ENCODE measurements around the gene PCF11.
A peak's percentile ranks its signal among the peaks of the same experiment; 100 is the strongest.

The PCF11 gene, protein sequence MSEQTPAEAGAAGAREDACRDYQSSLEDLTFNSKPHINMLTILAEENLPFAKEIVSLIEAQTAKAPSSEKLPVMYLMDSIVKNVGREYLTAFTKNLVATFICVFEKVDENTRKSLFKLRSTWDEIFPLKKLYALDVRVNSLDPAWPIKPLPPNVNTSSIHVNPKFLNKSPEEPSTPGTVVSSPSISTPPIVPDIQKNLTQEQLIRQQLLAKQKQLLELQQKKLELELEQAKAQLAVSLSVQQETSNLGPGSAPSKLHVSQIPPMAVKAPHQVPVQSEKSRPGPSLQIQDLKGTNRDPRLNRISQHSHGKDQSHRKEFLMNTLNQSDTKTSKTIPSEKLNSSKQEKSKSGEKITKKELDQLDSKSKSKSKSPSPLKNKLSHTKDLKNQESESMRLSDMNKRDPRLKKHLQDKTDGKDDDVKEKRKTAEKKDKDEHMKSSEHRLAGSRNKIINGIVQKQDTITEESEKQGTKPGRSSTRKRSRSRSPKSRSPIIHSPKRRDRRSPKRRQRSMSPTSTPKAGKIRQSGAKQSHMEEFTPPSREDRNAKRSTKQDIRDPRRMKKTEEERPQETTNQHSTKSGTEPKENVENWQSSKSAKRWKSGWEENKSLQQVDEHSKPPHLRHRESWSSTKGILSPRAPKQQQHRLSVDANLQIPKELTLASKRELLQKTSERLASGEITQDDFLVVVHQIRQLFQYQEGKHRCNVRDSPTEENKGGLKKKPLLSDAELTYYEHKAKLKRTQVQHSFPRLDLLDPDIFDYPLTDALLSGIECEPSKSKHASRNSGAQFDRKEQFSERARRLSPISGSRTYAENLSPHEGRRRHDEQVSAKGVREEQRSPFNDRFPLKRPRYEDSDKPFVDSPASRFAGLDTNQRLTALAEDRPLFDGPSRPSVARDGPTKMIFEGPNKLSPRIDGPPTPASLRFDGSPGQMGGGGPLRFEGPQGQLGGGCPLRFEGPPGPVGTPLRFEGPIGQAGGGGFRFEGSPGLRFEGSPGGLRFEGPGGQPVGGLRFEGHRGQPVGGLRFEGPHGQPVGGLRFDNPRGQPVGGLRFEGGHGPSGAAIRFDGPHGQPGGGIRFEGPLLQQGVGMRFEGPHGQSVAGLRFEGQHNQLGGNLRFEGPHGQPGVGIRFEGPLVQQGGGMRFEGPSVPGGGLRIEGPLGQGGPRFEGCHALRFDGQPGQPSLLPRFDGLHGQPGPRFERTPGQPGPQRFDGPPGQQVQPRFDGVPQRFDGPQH (N-terminal part only)
- total RNA-seq = 190 to 446 (median 258) reads per million in 9 experiments

- Mint-ChIP-seq H3K4me1 (ENCODE audit: low read depth in 2 of 2) (peaks cover 22 to 33% of the 10 kb centered on the region in 2 donors), H3K36me3 (ENCODE audit: insufficient read depth) (peaks cover 64% of the 10 kb centered on the region), H3K4me3 (peak within 1 kb of the TSS; percentile 96 to 100), H3K9me3 (no peaks in the 10 kb centered on the region), H3K27me3 (no peaks in the 10 kb centered on the region), H3K27ac (peak within 1 kb of the TSS; percentile 99 to 100)
- DNase-seq (peak in 1 of 3 experiments; percentile 93), ATAC-seq (replicated peaks) (peak; percentile 14)
Observed at GRCh38 chr11:83156996-83157593, at the start of gene PCF11. Gene PCF11 (plus strand): TSS chr11:83157131. CDS start chr11:83157440, 309 bp downstream.

- no peak for ATAC-seq (replicated peaks)
- no peaks in the 10 kb centered on the region for H3K27me3 Mint-ChIP-seq
Observed at GRCh38 chr11:83112886-83113285, 44.0 kb upstream of the PCF11 start.

DNA sequence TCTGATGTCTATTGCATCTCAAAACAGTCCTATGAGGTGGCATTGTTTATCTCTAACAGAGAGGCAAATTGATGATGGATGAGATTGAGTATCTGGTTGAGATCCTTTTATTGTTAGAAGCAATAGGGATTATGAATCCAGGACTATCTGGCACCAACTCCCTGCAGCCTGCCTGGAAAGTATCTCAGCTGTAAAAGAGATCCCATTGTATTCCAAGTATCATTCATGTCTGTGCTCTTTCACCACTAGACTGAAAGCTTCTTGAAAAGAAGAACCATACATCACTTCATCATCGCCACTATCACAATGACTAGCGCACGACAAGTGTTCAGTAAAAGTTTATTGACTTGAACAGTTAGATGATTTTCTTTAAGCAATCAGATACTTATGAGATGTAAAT, 41.9 kb upstream of the PCF11 start:
- no peaks in the 10 kb centered on the region for H3K27me3 Mint-ChIP-seq
- no peak for ATAC-seq (replicated peaks)
- H3K36me3 Mint-ChIP-seq (ENCODE audit: insufficient read depth) = peaks cover 5% of the 10 kb centered on the region
- H3K27ac Mint-ChIP-seq = peak overlapping the region in 1 of 2 donors; percentile 61
- no peak for DNase-seq
- peaks cover 19 to 29% of the 10 kb centered on the region in 2 donors for H3K4me1 Mint-ChIP-seq (ENCODE audit: low read depth in 2 of 2)
- no peaks in the 10 kb centered on the region for H3K9me3 Mint-ChIP-seq
- H3K4me3 Mint-ChIP-seq = peak overlapping the region; percentile 65 to 90

More at GRCh38 chr11:83112886-83113285, 44.0 kb upstream of the PCF11 start:
- peaks cover 7% of the 10 kb centered on the region for H3K36me3 Mint-ChIP-seq (ENCODE audit: insufficient read depth)
- DNase-seq = no peak
- H3K4me1 Mint-ChIP-seq (ENCODE audit: low read depth in 2 of 2) = peaks cover 19 to 20% of the 10 kb centered on the region in 2 donors
- H3K9me3 Mint-ChIP-seq = no peaks in the 10 kb centered on the region
- H3K27ac Mint-ChIP-seq = no peak overlapping the region
- no peak overlapping the region for H3K4me3 Mint-ChIP-seq

DNA sequence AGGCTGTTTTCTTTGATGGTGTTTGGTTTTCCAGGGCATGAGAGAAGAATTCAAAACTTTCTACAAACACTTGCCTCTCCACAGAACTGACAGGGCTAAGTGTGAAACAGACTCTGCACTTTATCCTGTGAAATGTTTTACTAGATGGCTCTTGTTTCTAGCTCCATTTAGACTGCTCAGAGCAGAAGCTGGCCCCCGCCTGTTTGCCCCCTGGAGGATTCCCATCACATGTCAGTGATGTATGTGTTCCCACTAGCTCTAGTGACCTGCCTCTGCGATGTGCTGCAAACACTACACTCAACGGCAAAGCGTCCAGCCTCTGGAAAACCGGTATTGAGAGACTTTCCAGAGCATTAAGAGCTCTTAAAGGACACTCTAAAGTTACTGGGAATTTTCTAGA, 41.4 kb upstream of the PCF11 start:
- Mint-ChIP-seq H3K9me3 (no peaks in the 10 kb centered on the region), H3K27me3 (no peaks in the 10 kb centered on the region), H3K4me3 (peak overlapping the region; percentile 65 to 90), H3K4me1 (ENCODE audit: low read depth in 2 of 2) (peaks cover 19 to 29% of the 10 kb centered on the region in 2 donors), H3K36me3 (ENCODE audit: insufficient read depth) (peaks cover 5% of the 10 kb centered on the region), H3K27ac (peak overlapping the region in 1 of 2 donors; percentile 61)
- ATAC-seq (replicated peaks) (no peak), DNase-seq (no peak)

GRCh38 chr11:83116015-83116641, 40.8 kb upstream of the PCF11 start:
- Mint-ChIP-seq H3K27me3 (no peaks in the 10 kb centered on the region), H3K4me1 (ENCODE audit: low read depth in 2 of 2) (peaks cover 19 to 29% of the 10 kb centered on the region in 2 donors), H3K27ac (peak overlapping the region in 1 of 2 donors; percentile 61), H3K36me3 (ENCODE audit: insufficient read depth) (peaks cover 5% of the 10 kb centered on the region), H3K9me3 (no peaks in the 10 kb centered on the region), H3K4me3 (peak overlapping the region; percentile 90 to 91)
- DNase-seq = no peak
- no peak for ATAC-seq (replicated peaks)

GRCh38 chr11:83118814-83119213, 38.1 kb upstream of the PCF11 start:
- H3K4me3 Mint-ChIP-seq = no peak overlapping the region
- DNase-seq = no peak
- H3K36me3 Mint-ChIP-seq (ENCODE audit: insufficient read depth) = peaks cover 5% of the 10 kb centered on the region
- H3K4me1 Mint-ChIP-seq (ENCODE audit: low read depth in 2 of 2) = peaks cover 24 to 44% of the 10 kb centered on the region in 2 donors
- ATAC-seq (replicated peaks) = no peak
- no peaks in the 10 kb centered on the region for H3K9me3 Mint-ChIP-seq
- peak overlapping the region; percentile 95 to 98 for H3K27ac Mint-ChIP-seq
- H3K27me3 Mint-ChIP-seq = no peaks in the 10 kb centered on the region

GRCh38 chr11:83119216-83119615, 37.7 kb upstream of the PCF11 start:
- ATAC-seq (replicated peaks) (no peak), DNase-seq (no peak)
- no peaks in the 10 kb centered on the region for H3K9me3 Mint-ChIP-seq
- no peak overlapping the region for H3K4me3 Mint-ChIP-seq
- H3K27ac Mint-ChIP-seq = peak overlapping the region; percentile 95 to 98
- no peaks in the 10 kb centered on the region for H3K27me3 Mint-ChIP-seq
- H3K4me1 Mint-ChIP-seq (ENCODE audit: low read depth in 2 of 2) = peaks cover 24 to 44% of the 10 kb centered on the region in 2 donors
- peaks cover 5% of the 10 kb centered on the region for H3K36me3 Mint-ChIP-seq (ENCODE audit: insufficient read depth)

DNA sequence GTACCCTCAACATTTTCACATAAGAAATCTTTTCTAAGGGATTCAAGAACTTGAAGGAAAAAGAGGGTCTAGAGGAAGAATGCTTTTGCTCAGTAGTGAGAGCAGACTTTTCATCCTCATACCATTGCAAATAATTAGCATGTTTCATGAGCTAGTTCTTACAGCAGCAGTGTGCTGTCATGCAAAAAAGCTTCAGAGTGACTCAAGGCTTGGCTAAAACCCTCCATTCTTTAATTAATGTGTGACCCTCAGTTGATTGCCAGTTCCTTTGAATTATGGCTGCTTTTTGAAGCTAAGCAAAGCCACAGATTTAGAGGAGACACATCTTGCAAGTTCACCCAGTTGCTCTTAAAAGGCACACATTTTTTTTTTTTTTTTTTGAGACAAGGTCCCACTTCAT, 36.6 kb upstream of the PCF11 start:
- H3K27me3 Mint-ChIP-seq = no peaks in the 10 kb centered on the region
- ATAC-seq (replicated peaks) (no peak), DNase-seq (no peak)
- no peak overlapping the region for H3K4me3 Mint-ChIP-seq
- H3K27ac Mint-ChIP-seq = peak overlapping the region in 1 of 2 donors; percentile 32
- H3K9me3 Mint-ChIP-seq = no peaks in the 10 kb centered on the region
- H3K36me3 Mint-ChIP-seq (ENCODE audit: insufficient read depth) = peaks cover 5% of the 10 kb centered on the region
- H3K4me1 Mint-ChIP-seq (ENCODE audit: low read depth in 2 of 2) = peaks cover 14 to 36% of the 10 kb centered on the region in 2 donors

DNA sequence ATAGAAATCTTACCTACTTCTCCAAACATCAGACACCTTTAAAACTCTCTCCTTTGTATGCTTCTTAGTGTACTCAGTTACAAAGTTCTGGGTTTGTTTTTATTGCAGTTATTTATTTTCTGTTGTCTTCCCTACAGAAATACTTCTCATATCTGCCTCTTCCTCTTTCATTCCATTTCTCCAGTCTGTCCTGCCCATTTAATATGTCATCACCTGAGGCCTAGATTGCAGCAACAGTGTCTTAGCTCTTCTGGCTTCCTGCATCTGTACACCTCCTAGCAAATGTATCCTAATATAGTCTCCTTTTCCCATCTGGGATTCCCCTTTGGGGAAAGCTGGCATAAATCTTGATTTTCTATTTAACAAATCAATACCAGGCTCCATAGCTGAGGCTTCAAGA, 34.9 kb upstream of the PCF11 start:
- peak overlapping the region; percentile 64 to 65 for H3K27ac Mint-ChIP-seq
- H3K4me3 Mint-ChIP-seq = no peak overlapping the region
- H3K9me3 Mint-ChIP-seq = no peaks in the 10 kb centered on the region
- no peak for ATAC-seq (replicated peaks)
- DNase-seq = no peak
- peaks cover 4% of the 10 kb centered on the region for H3K36me3 Mint-ChIP-seq (ENCODE audit: insufficient read depth)
- peaks cover 7 to 28% of the 10 kb centered on the region in 2 donors for H3K4me1 Mint-ChIP-seq (ENCODE audit: low read depth in 2 of 2)
- no peaks in the 10 kb centered on the region for H3K27me3 Mint-ChIP-seq

DNA sequence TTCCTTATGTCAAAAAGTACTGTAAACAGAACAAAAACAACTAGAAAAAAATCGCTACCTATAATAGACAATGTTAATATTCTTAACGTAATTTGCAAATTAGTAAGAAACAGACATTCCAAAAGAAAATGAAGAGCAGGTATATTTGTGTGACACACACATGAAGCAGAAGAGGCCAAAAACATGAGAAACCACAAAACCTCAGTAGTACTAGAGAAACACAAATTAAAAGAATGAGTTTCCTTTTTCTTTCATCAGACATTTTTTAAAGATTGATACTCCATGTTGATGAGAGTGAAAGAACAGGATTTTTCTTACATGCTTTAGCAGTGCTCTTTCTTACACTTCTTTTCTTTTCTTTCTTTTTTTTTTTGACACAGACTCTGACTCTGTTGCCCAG, 34.2 kb upstream of the PCF11 start:
- ATAC-seq (replicated peaks) = no peak
- DNase-seq = no peak
- Mint-ChIP-seq H3K27ac (peak overlapping the region; percentile 64 to 65), H3K4me3 (no peak overlapping the region), H3K4me1 (ENCODE audit: low read depth in 2 of 2) (peaks cover 5 to 25% of the 10 kb centered on the region in 2 donors), H3K27me3 (no peaks in the 10 kb centered on the region), H3K36me3 (ENCODE audit: insufficient read depth) (no peaks in the 10 kb centered on the region), H3K9me3 (no peaks in the 10 kb centered on the region)

- no peak for ATAC-seq (replicated peaks)
- Mint-ChIP-seq H3K36me3 (ENCODE audit: insufficient read depth) (no peaks in the 10 kb centered on the region), H3K27ac (no peak overlapping the region), H3K27me3 (no peaks in the 10 kb centered on the region), H3K4me3 (no peak overlapping the region), H3K9me3 (no peaks in the 10 kb centered on the region), H3K4me1 (ENCODE audit: low read depth in 2 of 2) (peaks cover 5 to 15% of the 10 kb centered on the region in 2 donors)
- no peak for DNase-seq
Observed at GRCh38 chr11:83124636-83125424, 32.1 kb upstream of the PCF11 start.

- Mint-ChIP-seq H3K27ac (no peak overlapping the region), H3K4me3 (no peak overlapping the region), H3K27me3 (no peaks in the 10 kb centered on the region), H3K36me3 (ENCODE audit: insufficient read depth) (no peaks in the 10 kb centered on the region), H3K4me1 (ENCODE audit: low read depth in 2 of 2) (peaks cover 5 to 15% of the 10 kb centered on the region in 2 donors), H3K9me3 (no peaks in the 10 kb centered on the region)
- ATAC-seq (replicated peaks) (no peak), DNase-seq (no peak)
Observed at GRCh38 chr11:83125577-83125976, 31.4 kb upstream of the PCF11 start.
